Fibroblast of lung (primary cell): Measurements from ENCODE around the gene NOC4L. TPM values are rescaled to one million over a fixed set of nuclear protein-coding genes. Genes with fewer than 3 reads are reported as not detected.

Experiments
- DNase-seq, 2 donors: peaks; one replicate each; pipeline versions ENCODE4 v3.0.0 to v3.0.0-alpha.2; 2010; ENCODE audit warnings: low read depth in 2 of 2
- H2AFZ ChIP-seq: 2 replicates; pipeline ENCODE4 v1.5.1; 2012; ENCODE audit warnings: low read length, control low read depth, inconsistent platforms
- H3K27ac ChIP-seq: 2 replicates; pipeline ENCODE4 v1.5.1; 2011; ENCODE audit warnings: low read length, control low read depth; ENCODE audit not compliant: insufficient read depth
- H3K27me3 ChIP-seq: 2 replicates; pipeline ENCODE4 v1.5.1; 2011; ENCODE audit warnings: mild to moderate bottlenecking, low read length; ENCODE audit not compliant: control insufficient read depth, insufficient read depth
- H3K36me3 ChIP-seq: 2 replicates; pipeline ENCODE4 v1.5.1; 2011; ENCODE audit warnings: low read length; ENCODE audit not compliant: control insufficient read depth, insufficient read depth
- H3K4me1 ChIP-seq: 2 replicates; pipeline ENCODE4 v1.5.1; 2011; ENCODE audit warnings: low read length; ENCODE audit not compliant: control insufficient read depth, insufficient read depth; ENCODE audit errors: extremely low read depth
- H3K4me2 ChIP-seq: 2 replicates; pipeline ENCODE4 v1.5.1; 2011; ENCODE audit warnings: low read length, control low read depth; ENCODE audit not compliant: insufficient read depth; ENCODE audit errors: extremely low read depth
- H3K4me3 ChIP-seq, 4 experiments: fragments of 200-600 bp in 1 of 4; sonication (generic) in 1 of 4; replicated peaks in 1 of 4; 2 replicates each; pipeline ENCODE4 v1.5.1; 2011 to 2016; ENCODE audit warnings: low read length in 4 of 4, low read depth in 3 of 4, mild to moderate bottlenecking in 3 of 4, control low read depth in 2 of 4, inconsistent platforms in 1 of 4, mixed read lengths in 1 of 4; ENCODE audit not compliant: insufficient read depth in 1 of 4; ENCODE audit errors: control extremely low read depth in 1 of 4
- H3K79me2 ChIP-seq: 2 replicates; pipeline ENCODE4 v1.5.1; 2012; ENCODE audit warnings: mild to moderate bottlenecking, low read length, inconsistent platforms; ENCODE audit not compliant: control insufficient read depth, insufficient read depth
- H3K9ac ChIP-seq: 2 replicates; pipeline ENCODE4 v1.5.1; 2011; ENCODE audit warnings: mild to moderate bottlenecking, low read length, control low read depth; ENCODE audit not compliant: insufficient read depth
- H3K9me3 ChIP-seq: 2 replicates; pipeline ENCODE4 v1.5.1; 2012; ENCODE audit warnings: low read depth, low read length; ENCODE audit not compliant: control insufficient read depth, insufficient read depth
- H4K20me1 ChIP-seq: 2 replicates; pipeline ENCODE4 v1.5.1; 2011; ENCODE audit warnings: low read length; ENCODE audit not compliant: control insufficient read depth, insufficient read depth; ENCODE audit errors: extremely low read depth
- CTCF ChIP-seq, 2 donors: IDR thresholded peaks in 1 of 2; conservative IDR thresholded peaks in 1 of 2; 1 replicate in 1 of 2; 2 replicates in 1 of 2; pipeline ENCODE4 v1.5.1; 2011 to 2012; ENCODE audit warnings: low read length in 2 of 2, control low read depth in 1 of 2, inconsistent platforms in 1 of 2, low read depth in 1 of 2, mild to moderate bottlenecking in 1 of 2
- EZH2 ChIP-seq: IDR thresholded peaks from 2 replicates; pipeline ENCODE4 v1.5.1; 2012; ENCODE audit warnings: low read length, control low read depth, mild to moderate bottlenecking; ENCODE audit errors: missing control alignments
- polyA plus RNA-seq, 2 donors: library from polyadenylated mRNA; depleted of rRNA in 1 of 2; stranded (reverse) in 1 of 2; unstranded in 1 of 2; fragments of >200 nt; gene quantifications; 2 replicates each; pipeline ENCODE4 v1.2.1, GENCODE V29; 2011 to 2012; ENCODE audit warnings: missing spikeins in 1 of 2
- total RNA-seq: library from RNA; depleted of rRNA; stranded (reverse); fragments of >200 nt; gene quantifications from 2 replicates; pipeline ENCODE4 v1.2.1, GENCODE V29; 2014

The NOC4L gene
- total and polyA plus RNA-seq, 2 donors (not counting 1 experiment from before 2014, with no cell fraction given): 3.0 to 6.8 TPM

- Histone ChIP-seq H2AFZ (no peak overlapping the region), H3K9me3 (no peaks in the 10 kb centered on the region), H3K36me3 (peaks cover 18% of the 10 kb centered on the region), H3K4me2 (no peak overlapping the region), H4K20me1 (no peaks in the 10 kb centered on the region), H3K9ac (no peak overlapping the region), H3K4me1 (no peaks in the 10 kb centered on the region), H3K4me3 (no peak overlapping the region), H3K27me3 (no peaks in the 10 kb centered on the region), H3K27ac (no peak overlapping the region), H3K79me2 (no peaks in the 10 kb centered on the region)
- no peak for TF ChIP-seq EZH2
- no peak for TF ChIP-seq CTCF (conservative IDR thresholded peaks at IDR 0.05 in 1 of 2, IDR thresholded peaks at IDR 0.05 in 1 of 2; ENCODE audit: low read depth in 1 of 2, low read length in 2 of 2)
- DNase-seq: no peak
Observed at GRCh38 chr12:132116709-132117557, 27.3 kb upstream of the NOC4L start.

GRCh38 chr12:132117558-132117875 lies 26.7 kb upstream of the NOC4L start:
- no peaks in the 10 kb centered on the region for H3K79me2 ChIP-seq

GRCh38 chr12:132118876-132119275 lies 25.4 kb upstream of the NOC4L start:
- no peaks in the 10 kb centered on the region for H4K20me1 ChIP-seq
- no peaks in the 10 kb centered on the region for H3K79me2 ChIP-seq
- no peak overlapping the region for H3K27ac ChIP-seq
- H3K9ac ChIP-seq: no peak overlapping the region
- no peaks in the 10 kb centered on the region for H3K9me3 ChIP-seq
- H3K4me1 ChIP-seq: no peaks in the 10 kb centered on the region
- TF ChIP-seq EZH2 (no peak), CTCF (conservative IDR thresholded peaks at IDR 0.05 in 1 of 2, IDR thresholded peaks at IDR 0.05 in 1 of 2; ENCODE audit: low read depth in 1 of 2, low read length in 2 of 2) (no peak)
- no peak overlapping the region for H3K4me3 ChIP-seq
- H3K36me3 ChIP-seq: peaks cover 21% of the 10 kb centered on the region
- no peak overlapping the region for H3K4me2 ChIP-seq
- H2AFZ ChIP-seq: no peak overlapping the region
- H3K27me3 ChIP-seq: no peaks in the 10 kb centered on the region
- no peak for DNase-seq

More at GRCh38 chr12:132117558-132117875, 26.7 kb upstream of the NOC4L start:
- Histone ChIP-seq H2AFZ (no peak overlapping the region), H3K9ac (no peak overlapping the region), H3K36me3 (peaks cover 21% of the 10 kb centered on the region), H4K20me1 (no peaks in the 10 kb centered on the region), H3K27ac (no peak overlapping the region), H3K9me3 (no peaks in the 10 kb centered on the region), H3K27me3 (no peaks in the 10 kb centered on the region), H3K4me1 (no peaks in the 10 kb centered on the region), H3K4me2 (no peak overlapping the region), H3K4me3 (no peak overlapping the region)
- TF ChIP-seq EZH2 (no peak), CTCF (conservative IDR thresholded peaks at IDR 0.05 in 1 of 2, IDR thresholded peaks at IDR 0.05 in 1 of 2; ENCODE audit: low read depth in 1 of 2, low read length in 2 of 2) (no peak)
- DNase-seq: no peak
